Measurements from ENCODE around the gene TPD52L1.

GRCh38 chr6:125142618-125143017 is 11.0 kb upstream of the TPD52L1 start:
- TF ChIP-seq, protein P1, sequence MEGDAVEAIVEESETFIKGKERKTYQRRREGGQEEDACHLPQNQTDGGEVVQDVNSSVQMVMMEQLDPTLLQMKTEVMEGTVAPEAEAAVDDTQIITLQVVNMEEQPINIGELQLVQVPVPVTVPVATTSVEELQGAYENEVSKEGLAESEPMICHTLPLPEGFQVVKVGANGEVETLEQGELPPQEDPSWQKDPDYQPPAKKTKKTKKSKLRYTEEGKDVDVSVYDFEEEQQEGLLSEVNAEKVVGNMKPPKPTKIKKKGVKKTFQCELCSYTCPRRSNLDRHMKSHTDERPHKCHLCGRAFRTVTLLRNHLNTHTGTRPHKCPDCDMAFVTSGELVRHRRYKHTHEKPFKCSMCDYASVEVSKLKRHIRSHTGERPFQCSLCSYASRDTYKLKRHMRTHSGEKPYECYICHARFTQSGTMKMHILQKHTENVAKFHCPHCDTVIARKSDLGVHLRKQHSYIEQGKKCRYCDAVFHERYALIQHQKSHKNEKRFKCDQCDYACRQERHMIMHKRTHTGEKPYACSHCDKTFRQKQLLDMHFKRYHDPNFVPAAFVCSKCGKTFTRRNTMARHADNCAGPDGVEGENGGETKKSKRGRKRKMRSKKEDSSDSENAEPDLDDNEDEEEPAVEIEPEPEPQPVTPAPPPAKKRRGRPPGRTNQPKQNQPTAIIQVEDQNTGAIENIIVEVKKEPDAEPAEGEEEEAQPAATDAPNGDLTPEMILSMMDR (IDR thresholded peaks at IDR 0.05; ENCODE audit: poor library complexity) = no peak
- no peak for TF ChIP-seq EZH2 (IDR thresholded peaks at IDR 0.05; ENCODE audit: borderline replicate concordance)

Measured in hepatocyte (in vitro differentiated cells).